HG02588 (cell line): ENCODE data around the gene TBC1D5.
"Not testable (repeated sequence)": the region's sequence is repeated elsewhere in the genome, so short reads cannot be mapped to it uniquely, and the experiment has no call there.

Experiments
- ATAC-seq: cut with Tn5 transposase; IDR thresholded peaks from one replicate; pipeline ENCODE4 v1.9.1; 2021; ENCODE audit warnings: mild to moderate bottlenecking, moderate library complexity; ENCODE audit not compliant: unreplicated experiment

The TBC1D5 gene

GRCh38 chr3:17372362-17373210 is 369.8 kb downstream of the TBC1D5 start:
- no peak for ATAC-seq

DNA sequence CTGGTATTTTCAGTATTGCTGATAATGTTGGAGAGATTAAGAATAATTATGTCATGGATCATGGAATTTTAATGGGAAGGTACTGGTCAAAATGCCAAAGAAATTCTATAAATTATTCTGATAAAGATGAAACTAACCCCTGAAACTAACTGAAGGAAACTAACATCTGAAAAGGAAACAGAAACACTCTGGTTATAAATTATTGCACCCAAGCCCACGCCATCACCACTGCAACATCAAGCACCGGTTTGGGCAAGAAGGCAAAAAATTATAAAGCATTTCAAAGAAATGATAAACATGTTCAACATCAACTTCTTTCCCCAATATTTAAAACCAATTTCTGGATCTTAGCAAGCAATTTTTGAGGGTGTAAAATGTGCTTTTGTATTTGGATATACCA is 372.5 kb downstream of the TBC1D5 start:
- ATAC-seq: no peak

DNA sequence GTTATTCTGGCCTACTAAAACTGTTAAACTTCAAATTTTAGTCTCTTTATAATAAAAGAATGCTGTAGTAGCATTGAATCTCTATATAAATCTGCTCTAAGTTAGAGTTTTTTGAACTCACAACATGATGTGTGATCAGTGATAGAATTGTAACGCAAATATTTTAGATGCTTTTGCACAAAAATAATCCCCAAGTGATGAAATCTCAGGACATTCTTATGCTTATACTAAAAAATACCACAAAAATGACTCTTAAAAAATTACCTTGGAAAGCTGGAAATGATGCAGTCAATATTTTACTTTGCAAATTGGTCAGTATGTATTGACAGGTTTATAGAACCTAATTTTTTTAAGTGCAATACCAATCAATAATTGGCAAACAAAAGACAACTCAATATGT is 375.3 kb downstream of the TBC1D5 start:
- no peak for ATAC-seq

DNA sequence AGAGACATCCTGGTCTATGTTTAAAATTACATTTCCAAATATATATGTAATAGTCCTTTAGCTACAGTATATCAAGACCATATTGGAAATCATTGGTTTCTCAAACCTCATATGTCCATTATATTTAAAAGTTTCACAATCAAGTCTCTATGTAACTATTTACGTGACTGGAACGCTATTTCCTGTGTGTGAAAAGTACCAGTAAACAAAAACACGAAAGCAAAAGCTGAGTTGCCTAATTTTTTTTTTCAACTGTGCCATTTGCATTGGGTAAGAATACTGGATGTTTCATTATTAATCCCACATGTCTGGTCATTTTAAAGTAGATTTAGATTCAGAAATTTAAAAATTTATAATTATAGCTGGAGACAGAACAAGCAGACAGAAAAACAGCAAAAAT is 381.4 kb downstream of the TBC1D5 start:
- no peak for ATAC-seq

DNA sequence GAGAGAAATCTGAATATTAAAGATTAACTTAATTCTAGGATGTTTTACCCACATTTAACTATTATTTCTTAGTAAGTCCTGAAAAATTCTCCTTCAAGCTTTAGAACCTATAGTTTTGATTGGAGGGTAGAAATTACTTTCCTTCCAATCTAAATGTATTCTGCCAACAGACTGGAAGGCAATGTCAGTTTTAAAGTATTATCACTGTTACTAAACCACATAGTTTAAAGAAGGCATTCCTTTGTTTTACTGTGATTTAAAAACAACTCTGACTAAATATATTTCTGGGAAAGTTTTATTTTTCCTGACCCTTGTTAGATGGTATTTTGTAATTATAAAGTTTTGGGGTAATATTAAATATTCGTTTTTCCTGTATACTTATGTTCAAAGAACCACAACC is 382.5 kb downstream of the TBC1D5 start:
- no peak for ATAC-seq

GRCh38 chr3:17357035-17357710 is 385.3 kb downstream of the TBC1D5 start:
- ATAC-seq: no peak

GRCh38 chr3:17356585-17356984 is 385.8 kb downstream of the TBC1D5 start:
- no peak for ATAC-seq

- no peak for ATAC-seq
Observed at GRCh38 chr3:17355591-17355990, 386.8 kb downstream of the TBC1D5 start.

- ATAC-seq: no peak
Observed at GRCh38 chr3:17354341-17354740, 388.1 kb downstream of the TBC1D5 start.

- ATAC-seq: no peak
Observed at GRCh38 chr3:17352620-17353019, 389.8 kb downstream of the TBC1D5 start.

- ATAC-seq: not testable (repeated sequence)
Observed at GRCh38 chr3:17351193-17351592, 391.2 kb downstream of the TBC1D5 start.

DNA sequence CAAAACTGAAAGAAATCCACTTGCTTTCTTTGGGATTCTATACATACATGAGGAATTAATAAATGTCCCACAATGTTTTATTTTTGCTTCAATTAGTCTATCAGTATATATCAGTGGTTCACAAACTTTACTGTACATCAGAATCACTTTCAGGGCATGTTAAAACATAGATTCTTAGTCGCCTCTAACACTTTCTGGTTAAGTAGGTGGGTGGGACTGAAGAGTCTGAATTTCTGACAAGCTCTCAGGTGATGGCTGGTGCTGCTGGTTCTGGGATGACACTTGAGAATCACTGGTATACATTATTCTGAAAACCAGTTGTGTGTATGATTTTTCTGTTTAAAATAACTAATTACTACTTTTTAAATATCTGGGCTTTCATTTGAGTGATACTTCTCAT is 393.3 kb downstream of the TBC1D5 start:
- no peak for ATAC-seq

GRCh38 chr3:17342119-17342518 is 400.3 kb downstream of the TBC1D5 start:
- ATAC-seq: no peak

DNA sequence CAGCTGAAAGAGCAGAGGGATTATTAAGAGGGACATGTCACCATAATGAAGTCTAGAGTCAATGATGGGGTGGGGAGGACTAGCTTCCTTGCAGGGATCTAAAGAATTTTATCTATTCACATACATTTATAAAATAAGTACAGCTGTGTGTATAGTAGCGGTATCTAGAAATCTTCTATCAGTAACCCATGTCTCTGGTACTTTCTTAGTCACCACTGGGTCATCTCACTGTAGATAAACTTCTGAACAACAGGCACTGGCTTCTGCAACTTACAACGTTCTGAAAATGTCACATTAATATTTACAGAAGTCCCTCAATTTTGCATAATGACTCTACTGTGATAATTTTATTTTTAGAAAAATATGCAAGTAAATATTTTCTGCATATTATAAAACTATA is 401.7 kb downstream of the TBC1D5 start:
- no peak for ATAC-seq

- ATAC-seq: no peak
Observed at GRCh38 chr3:17340261-17340660, 402.2 kb downstream of the TBC1D5 start.

- ATAC-seq: no peak
Observed at GRCh38 chr3:17339132-17339575, 403.3 kb downstream of the TBC1D5 start.

- no peak for ATAC-seq
Observed at GRCh38 chr3:17336291-17336690, 406.1 kb downstream of the TBC1D5 start.

DNA sequence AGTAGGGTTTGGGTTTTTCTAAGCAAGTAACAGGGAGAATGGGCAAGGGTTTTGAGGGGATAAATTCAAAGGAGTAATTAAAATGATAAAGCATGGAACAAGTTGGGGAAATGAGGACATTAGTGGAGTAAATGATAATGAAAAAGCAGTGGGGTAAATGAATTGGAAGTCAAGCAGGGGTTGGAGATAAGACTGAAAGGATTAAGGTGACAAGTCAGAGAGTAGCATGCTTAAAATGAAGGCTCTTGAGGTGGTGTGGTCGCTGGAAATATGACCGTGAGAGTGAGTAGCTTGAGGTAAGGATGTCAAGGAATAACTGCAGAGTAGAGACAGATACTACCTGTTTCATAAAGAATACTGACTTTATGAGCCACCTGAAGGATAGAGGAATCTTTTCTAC is 408.5 kb downstream of the TBC1D5 start:
- ATAC-seq: no peak

DNA sequence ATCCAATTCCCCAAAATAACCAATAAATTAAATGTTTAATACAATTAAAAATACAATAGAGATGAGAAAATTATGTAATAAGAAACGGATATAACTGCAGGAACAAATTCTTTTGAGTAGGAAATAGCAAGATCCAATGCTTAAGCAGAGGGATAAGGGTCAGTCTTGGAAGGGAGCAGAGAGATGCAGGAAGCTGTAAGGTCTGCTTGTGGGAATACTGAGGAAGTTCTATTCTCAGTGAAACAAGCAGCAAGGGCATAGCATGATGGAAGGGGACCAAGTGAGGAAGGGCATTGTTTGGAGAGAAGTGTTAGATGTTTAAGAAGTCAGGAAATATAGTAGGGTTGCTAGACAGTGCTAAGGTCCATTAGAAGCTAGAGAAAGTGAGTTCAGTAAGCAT is 409.0 kb downstream of the TBC1D5 start:
- no peak for ATAC-seq

DNA sequence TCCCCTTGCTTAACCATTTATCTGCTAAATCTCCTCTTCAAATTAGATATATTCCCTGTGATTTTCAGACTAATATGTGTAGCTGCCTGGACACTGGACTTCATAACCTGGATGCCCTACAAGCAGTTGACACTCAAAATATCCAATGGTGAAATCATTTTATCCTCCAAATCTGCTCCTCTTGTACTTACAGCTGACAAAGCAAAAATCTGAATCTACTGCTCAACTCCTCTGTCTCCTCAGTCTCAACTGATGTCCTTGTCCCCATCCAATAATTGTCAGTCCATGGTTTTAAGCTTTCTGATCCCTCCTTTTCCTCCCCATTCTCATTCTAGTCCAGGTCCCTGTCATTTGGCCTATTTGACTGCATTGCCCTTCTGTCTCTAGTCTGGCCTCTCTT is 411.8 kb downstream of the TBC1D5 start:
- ATAC-seq: no peak

- no peak for ATAC-seq
Observed at GRCh38 chr3:17329927-17330326, 412.5 kb downstream of the TBC1D5 start.

DNA sequence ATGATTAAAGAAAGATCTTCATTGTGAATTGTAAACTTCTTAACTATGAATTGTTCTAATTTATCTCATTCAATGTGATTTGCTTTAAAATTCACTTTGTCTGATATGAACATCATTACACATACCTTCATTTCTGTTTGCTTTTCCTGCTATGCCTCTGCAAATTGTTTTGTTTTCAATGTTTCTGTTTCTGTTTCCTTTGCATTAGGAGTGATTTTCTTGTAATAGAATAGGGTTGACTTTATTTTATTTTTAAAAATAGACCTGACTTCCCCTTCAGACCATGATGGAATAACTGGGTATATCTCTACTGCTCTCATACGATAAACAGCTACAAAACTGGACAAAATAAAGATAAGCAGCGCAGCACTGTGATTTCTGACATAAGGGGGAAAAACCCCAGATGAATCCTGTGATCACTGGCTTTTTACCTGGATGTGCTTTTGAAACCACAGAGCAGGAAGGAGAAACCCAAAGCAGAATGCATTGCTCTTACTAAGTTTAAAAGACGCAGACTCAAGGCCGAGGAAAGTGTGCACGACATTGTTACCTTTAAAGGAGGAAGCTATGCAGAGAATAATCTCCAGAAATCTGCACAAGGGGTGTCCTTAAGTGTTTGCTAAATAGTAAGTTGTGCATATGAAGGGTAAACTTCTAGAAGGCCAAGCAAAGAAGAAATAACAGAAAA is 420.2 kb downstream of the TBC1D5 start:
- ATAC-seq: no peak
